Activated T-helper 1 cell treated with anti-CD3 and anti-CD28 coated beads, Interleukin-12 subunit alpha, Interleukin-12 subunit beta, Interleukin-2, Interleukin-4 antibody, amounts not matched to agents 30 ng/mL and 10 ng/mL and 1 ng/mL, durations not matched to agents 14 hours and 24 hours and 36 hours (primary cell): ENCODE data around the gene ARX. TPM values are rescaled to one million over a fixed set of nuclear protein-coding genes. Genes with fewer than 3 reads are reported as not detected.

Experiments used
- DNase-seq: peaks from one replicate; pipeline ENCODE4 v3.0.0; 2021; ENCODE audit warnings: low spot score
- H3K27ac Mint-ChIP-seq: one replicate; pipeline ENCODE4 v1.8.0; 2021; ENCODE audit warnings: mild to moderate bottlenecking, mixed read lengths
- H3K27me3 Mint-ChIP-seq: one replicate; pipeline ENCODE4 v1.8.0; 2022; ENCODE audit warnings: mild to moderate bottlenecking, moderate library complexity, mixed read lengths; ENCODE audit not compliant: insufficient read depth
- H3K36me3 Mint-ChIP-seq: one replicate; pipeline ENCODE4 v1.8.0; 2021; ENCODE audit warnings: low read depth, mixed read lengths
- H3K4me1 Mint-ChIP-seq: one replicate; pipeline ENCODE4 v1.8.0; 2021; ENCODE audit warnings: low read depth, mixed read lengths
- H3K4me3 Mint-ChIP-seq: one replicate; pipeline ENCODE4 v1.8.0; 2021; ENCODE audit warnings: mild to moderate bottlenecking, moderate library complexity, mixed read lengths
- H3K9me3 Mint-ChIP-seq: one replicate; pipeline ENCODE4 v1.8.0; 2021; ENCODE audit warnings: mixed read lengths
- intact Hi-C: fragments of 100-400 bp; cut with micrococcal nuclease; formaldehyde crosslinking; loops from one replicate; pipeline ENCODE4 v1.15.1; 2024
- total RNA-seq: library from RNA; stranded (reverse); gene quantifications from 2 replicates; pipeline ENCODE4 v1.2.3, GENCODE V29; 2022

Gene ARX
- total RNA-seq, 1 donor from 2014 or later = not detected

DNA sequence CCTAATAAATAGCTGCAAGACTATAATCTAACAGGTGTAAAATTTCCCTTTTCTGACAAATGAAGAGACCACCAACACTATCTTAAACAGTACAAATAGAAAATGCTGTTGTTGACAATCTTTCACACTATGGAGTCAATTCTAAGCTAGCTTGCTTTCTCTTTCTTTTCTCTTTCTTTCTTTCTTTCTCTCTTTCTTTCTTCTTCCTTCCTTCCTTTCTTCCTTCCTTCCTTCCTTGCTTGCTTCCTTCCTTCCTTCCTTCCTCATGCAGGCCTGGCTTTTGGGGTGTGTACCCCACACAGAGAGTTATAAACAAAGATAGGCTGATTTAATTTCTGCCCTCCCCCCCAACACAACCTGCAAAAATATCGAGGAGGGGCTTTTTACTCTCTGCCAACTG, 8.1 kb upstream of the ARX start:
- H3K4me1 Mint-ChIP-seq = peaks cover 14% of the 10 kb centered on the region
- no peaks in the 10 kb centered on the region for H3K36me3 Mint-ChIP-seq
- peaks cover 67% of the 10 kb centered on the region for H3K27me3 Mint-ChIP-seq
- no peak for DNase-seq
- no peak overlapping the region for H3K4me3 Mint-ChIP-seq
- intact Hi-C loops = loop anchor here (2.0 to 5.0 kb wide), 2 partner anchors 43 to 121 kb away; no protein-coding TSS in a partner anchor
- H3K27ac Mint-ChIP-seq = no peak overlapping the region
- H3K9me3 Mint-ChIP-seq = no peaks in the 10 kb centered on the region

DNA sequence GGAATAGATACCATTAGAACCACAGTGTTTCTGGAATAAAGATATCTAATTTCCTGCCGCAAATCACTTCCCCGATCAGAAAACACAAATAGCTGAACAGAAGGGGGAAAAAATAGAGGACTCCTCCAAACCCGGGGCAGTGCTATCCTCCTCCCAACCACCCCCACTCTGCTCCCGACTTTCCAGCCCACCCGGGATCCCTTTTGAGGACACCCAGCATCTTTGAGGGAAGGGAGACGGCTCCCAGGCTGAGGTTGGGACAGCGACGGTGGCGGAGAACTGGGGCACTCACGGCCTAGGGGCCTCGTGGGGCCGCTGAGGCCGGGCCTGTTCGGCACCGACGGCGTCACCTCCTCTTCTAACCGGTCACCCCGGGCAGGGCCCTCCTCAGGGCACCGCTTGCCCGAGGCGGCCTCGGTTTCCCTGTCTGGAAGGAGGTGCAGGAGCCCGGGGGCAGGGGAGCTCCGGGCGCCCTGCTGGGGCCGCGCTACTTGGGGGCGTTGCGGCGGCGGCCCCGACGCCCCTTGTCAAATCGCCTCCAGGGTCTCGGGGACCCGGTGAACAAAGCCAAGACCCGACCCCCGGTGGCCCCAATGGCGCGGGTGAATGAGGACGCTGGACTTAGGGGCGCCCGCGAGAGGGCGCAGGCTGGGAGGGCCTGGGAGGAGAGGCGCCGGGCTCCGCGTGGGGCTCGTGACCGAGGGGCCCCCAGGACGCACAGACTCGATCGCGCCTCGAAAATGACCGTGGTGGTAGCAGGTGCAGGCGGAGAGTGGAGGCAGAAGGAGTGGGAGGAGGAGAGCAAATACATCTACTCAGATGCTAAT, 6.9 kb upstream of the ARX start:
- Mint-ChIP-seq H3K4me1 (peaks cover 15% of the 10 kb centered on the region), H3K36me3 (no peaks in the 10 kb centered on the region), H3K27me3 (peaks cover 70% of the 10 kb centered on the region), H3K27ac (no peak overlapping the region), H3K4me3 (no peak overlapping the region), H3K9me3 (no peaks in the 10 kb centered on the region)
- DNase-seq = no peak
- intact Hi-C loops = loop anchor here (2.0 to 5.0 kb wide), 2 partner anchors 45 to 122 kb away; no protein-coding TSS in a partner anchor

GRCh38 chrX:25020905-25021449, 5.2 kb upstream of the ARX start:
- Mint-ChIP-seq H3K36me3 (no peaks in the 10 kb centered on the region), H3K4me3 (peak overlapping the region; percentile 57), H3K27ac (no peak overlapping the region), H3K27me3 (peaks cover 74% of the 10 kb centered on the region), H3K4me1 (peaks cover 20% of the 10 kb centered on the region), H3K9me3 (no peaks in the 10 kb centered on the region)
- intact Hi-C loops = loop anchor here (1.0 to 5.0 kb wide), 4 partner anchors 9 to 182 kb away; no protein-coding TSS in a partner anchor
- no peak for DNase-seq

- no peaks in the 10 kb centered on the region for H3K36me3 Mint-ChIP-seq
- no peaks in the 10 kb centered on the region for H3K9me3 Mint-ChIP-seq
- no peak for DNase-seq
- intact Hi-C loops = loop anchor here (1.0 to 5.0 kb wide), 4 partner anchors 8 to 182 kb away; no protein-coding TSS in a partner anchor
- peaks cover 72% of the 10 kb centered on the region for H3K27me3 Mint-ChIP-seq
- peak overlapping the region; percentile 19 for H3K4me3 Mint-ChIP-seq
- peaks cover 20% of the 10 kb centered on the region for H3K4me1 Mint-ChIP-seq
- H3K27ac Mint-ChIP-seq = peak overlapping the region; percentile 58
Observed at GRCh38 chrX:25020391-25020904, 4.7 kb upstream of the ARX start.

DNA sequence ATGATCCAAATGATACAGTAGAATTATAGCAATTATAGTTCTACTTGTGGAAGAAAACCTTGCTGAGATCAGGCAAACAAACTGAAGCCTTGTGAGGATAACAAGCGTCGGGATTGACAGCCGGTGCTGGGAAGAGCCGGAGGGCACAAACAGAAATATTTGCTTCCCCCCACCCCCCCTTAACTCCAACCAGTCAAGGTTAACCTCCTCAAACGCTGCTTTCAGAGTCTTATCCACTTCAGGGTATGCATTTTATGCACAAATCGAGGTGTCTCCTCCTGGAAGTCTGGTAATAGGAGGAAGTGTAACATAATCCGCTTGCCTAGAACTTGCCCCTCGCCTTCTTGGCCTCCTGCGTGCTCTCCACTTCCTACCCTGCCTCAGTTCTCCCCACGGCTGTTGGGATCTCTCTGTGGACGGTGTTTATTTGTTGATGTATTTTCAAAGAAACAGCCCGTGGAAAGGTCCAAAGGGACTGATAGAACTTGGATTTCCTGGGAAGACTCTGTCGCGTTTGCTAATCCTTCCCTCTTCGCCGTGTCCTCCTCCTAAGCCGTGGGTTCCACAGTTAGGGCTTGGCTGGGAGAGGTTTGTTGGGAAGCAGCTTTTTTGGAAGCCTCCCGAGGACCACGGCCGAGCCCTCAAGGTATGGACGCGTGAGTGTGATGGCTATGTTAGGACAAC, 4.1 kb upstream of the ARX start:
- no peaks in the 10 kb centered on the region for H3K9me3 Mint-ChIP-seq
- intact Hi-C loops = loop anchor here (1.0 to 5.0 kb wide), 4 partner anchors 8 to 181 kb away; no protein-coding TSS in a partner anchor
- peaks cover 20% of the 10 kb centered on the region for H3K4me1 Mint-ChIP-seq
- H3K36me3 Mint-ChIP-seq = no peaks in the 10 kb centered on the region
- peak overlapping the region; percentile 19 for H3K4me3 Mint-ChIP-seq
- peak overlapping the region; percentile 58 for H3K27ac Mint-ChIP-seq
- DNase-seq = no peak
- H3K27me3 Mint-ChIP-seq = peaks cover 72% of the 10 kb centered on the region

- peak overlapping the region; percentile 18 for H3K27ac Mint-ChIP-seq
- intact Hi-C loops = no loop called here
Observed at GRCh38 chrX:25018682-25019081, 2.9 kb upstream of the ARX start.

DNA sequence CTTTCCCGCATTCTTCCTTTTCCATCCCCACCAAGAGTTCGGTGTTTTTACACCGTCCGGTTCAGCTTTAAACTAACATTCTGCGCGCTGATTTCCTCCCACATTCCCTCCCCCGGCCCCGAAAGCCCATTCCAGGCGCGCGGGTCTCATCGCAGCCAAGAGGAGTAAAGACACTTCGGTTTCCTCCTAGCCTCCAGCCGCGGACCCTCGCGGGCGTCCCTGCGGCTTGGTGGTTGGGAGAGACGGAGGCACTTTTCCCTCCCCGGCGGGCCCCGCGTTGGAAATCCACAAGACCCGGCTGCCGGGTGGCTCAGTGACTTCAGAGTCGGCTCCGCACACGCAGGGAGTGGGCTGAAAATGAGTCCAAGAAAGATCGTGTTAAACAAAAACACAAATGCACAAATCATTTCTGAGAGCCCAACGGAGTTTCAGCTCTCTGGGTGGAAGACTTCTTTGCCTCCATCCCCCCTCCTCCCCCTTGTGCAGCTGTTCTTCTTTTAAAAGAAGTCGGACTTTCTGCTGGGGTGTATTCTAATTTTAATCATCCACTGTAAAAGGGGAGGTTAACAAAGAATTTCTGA, 2.0 kb upstream of the ARX start:
- DNase-seq = no peak
- Mint-ChIP-seq H3K9me3 (no peaks in the 10 kb centered on the region), H3K27ac (peak overlapping the region; percentile 48), H3K36me3 (no peaks in the 10 kb centered on the region), H3K27me3 (peaks cover 64% of the 10 kb centered on the region), H3K4me1 (peaks cover 20% of the 10 kb centered on the region), H3K4me3 (no peak overlapping the region)
- intact Hi-C loops = no loop called here

More at GRCh38 chrX:25018682-25019081, 2.9 kb upstream of the ARX start:
- Mint-ChIP-seq H3K9me3 (no peaks in the 10 kb centered on the region), H3K36me3 (no peaks in the 10 kb centered on the region), H3K4me1 (peaks cover 20% of the 10 kb centered on the region), H3K4me3 (no peak overlapping the region), H3K27me3 (peaks cover 69% of the 10 kb centered on the region)
- no peak for DNase-seq

DNA sequence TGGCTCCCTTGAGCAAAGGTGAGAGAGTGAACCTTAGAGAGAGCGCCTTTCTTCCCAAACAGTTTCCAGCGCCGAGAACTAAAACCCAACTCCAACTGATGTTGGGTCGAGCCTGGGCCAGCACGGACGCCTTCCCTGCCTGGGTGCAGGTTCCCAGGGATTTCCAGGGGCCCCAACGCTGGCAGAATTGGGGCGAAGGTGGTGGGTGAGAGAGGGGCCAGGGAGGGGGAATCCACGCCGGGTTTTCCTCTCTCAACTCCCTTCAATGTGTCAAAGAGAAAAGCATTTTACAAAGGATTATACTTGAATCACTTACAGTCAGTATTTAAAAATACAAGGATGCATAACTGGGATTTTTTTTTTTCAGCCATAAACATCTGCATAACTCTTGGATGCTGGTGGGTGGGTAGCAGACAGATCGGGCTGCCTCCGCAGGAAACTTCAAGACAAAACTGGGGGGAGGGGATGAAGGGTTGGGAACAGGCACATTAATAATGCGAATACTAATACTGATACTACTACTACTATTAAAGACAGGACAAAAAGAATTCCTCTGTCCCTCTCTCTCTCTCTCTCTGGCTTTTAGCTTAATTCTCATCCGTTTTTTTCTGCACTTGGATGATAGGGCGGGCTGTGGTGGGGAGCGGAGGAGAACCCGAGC, 1.3 kb upstream of the ARX start:
- no peak overlapping the region for H3K4me3 Mint-ChIP-seq
- intact Hi-C loops = no loop called here
- H3K4me1 Mint-ChIP-seq = peaks cover 17% of the 10 kb centered on the region
- peak overlapping the region; percentile 48 for H3K27ac Mint-ChIP-seq
- H3K9me3 Mint-ChIP-seq = no peaks in the 10 kb centered on the region
- H3K27me3 Mint-ChIP-seq = peaks cover 64% of the 10 kb centered on the region
- H3K36me3 Mint-ChIP-seq = no peaks in the 10 kb centered on the region
- DNase-seq = no peak

DNA sequence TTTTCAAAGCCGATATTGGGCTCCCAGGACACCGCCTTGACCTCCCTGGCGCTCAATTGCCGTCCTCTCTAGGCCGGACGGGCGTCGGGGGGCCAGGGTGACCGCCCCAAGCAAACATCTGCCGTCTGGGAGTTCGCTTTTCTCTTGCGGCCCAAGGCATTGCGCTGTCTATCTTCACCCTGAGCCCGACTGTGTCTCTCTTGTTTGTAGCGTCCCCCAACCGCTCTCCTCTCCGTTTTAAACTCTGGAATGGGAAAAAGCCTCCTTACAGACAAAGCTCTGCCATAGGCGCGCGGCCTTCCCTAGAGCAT, 551 bp upstream of the ARX start:
- H3K36me3 Mint-ChIP-seq = no peaks in the 10 kb centered on the region
- intact Hi-C loops = no loop called here
- H3K27me3 Mint-ChIP-seq = peaks cover 57% of the 10 kb centered on the region
- peaks cover 10% of the 10 kb centered on the region for H3K4me1 Mint-ChIP-seq
- H3K4me3 Mint-ChIP-seq = no peak overlapping the region
- no peak for DNase-seq
- H3K27ac Mint-ChIP-seq = no peak overlapping the region
- no peaks in the 10 kb centered on the region for H3K9me3 Mint-ChIP-seq

GRCh38 chrX:25014366-25014838, 1.4 kb downstream of the ARX start:
- no peaks in the 10 kb centered on the region for H3K9me3 Mint-ChIP-seq
- peaks cover 62% of the 10 kb centered on the region for H3K27me3 Mint-ChIP-seq
- no peak for DNase-seq
- H3K4me3 Mint-ChIP-seq = peak overlapping the region; percentile 53
- H3K27ac Mint-ChIP-seq = no peak overlapping the region
- no peaks in the 10 kb centered on the region for H3K36me3 Mint-ChIP-seq
- H3K4me1 Mint-ChIP-seq = peaks cover 7% of the 10 kb centered on the region
- intact Hi-C loops = loop anchor here (5.0 kb wide), 1 partner anchor 1677 kb away; no protein-coding TSS in a partner anchor

GRCh38 chrX:25013632-25014365, 2.0 kb downstream of the ARX start:
- peaks cover 60% of the 10 kb centered on the region for H3K27me3 Mint-ChIP-seq
- intact Hi-C loops = loop anchor here (5.0 kb wide), 1 partner anchor 1676 kb away; no protein-coding TSS in a partner anchor
- H3K27ac Mint-ChIP-seq = peak overlapping the region; percentile 70

More at GRCh38 chrX:25013632-25014365, 2.0 kb downstream of the ARX start:
- Mint-ChIP-seq H3K9me3 (no peaks in the 10 kb centered on the region), H3K4me3 (peak overlapping the region; percentile 53), H3K4me1 (peaks cover 7% of the 10 kb centered on the region), H3K36me3 (no peaks in the 10 kb centered on the region)
- no peak for DNase-seq
